Kidney epithelial cell (primary cell): ENCODE measurements around the gene CTNNBL1. TPM values are rescaled to one million over a fixed set of nuclear protein-coding genes. Genes with fewer than 3 reads are reported as not detected.

Experiments
- DNase-seq: peaks from one replicate; pipeline ENCODE4 v3.0.0-alpha.2; 2010; ENCODE audit warnings: low read depth
- H3K27me3 ChIP-seq: 2 replicates; pipeline ENCODE4 v1.6.0; 2011; ENCODE audit warnings: low read length; ENCODE audit not compliant: control insufficient read depth, insufficient read depth
- H3K36me3 ChIP-seq: 2 replicates; pipeline ENCODE4 v1.5.1; 2011; ENCODE audit warnings: low read length; ENCODE audit not compliant: control insufficient read depth, insufficient read depth
- H3K4me3 ChIP-seq: 2 replicates; pipeline ENCODE4 v1.5.1; 2011; ENCODE audit warnings: low read depth, mild to moderate bottlenecking, control low read depth, low read length
- total RNA-seq: library from RNA; depleted of rRNA; stranded (reverse); fragments of >200 nt; gene quantifications from 2 replicates; pipeline ENCODE4 v1.2.3, GENCODE V29; 2015
- TF ChIP-seq, protein P1 (sequence below): IDR thresholded peaks from 2 replicates; pipeline ENCODE4 v1.5.1; 2011; ENCODE audit warnings: mild to moderate bottlenecking, moderate library complexity, low read length, control low read depth, inconsistent platforms; ENCODE audit not compliant: insufficient read depth, poor library complexity, severe bottlenecking

The CTNNBL1 gene
- total RNA-seq, 1 donor from 2014 or later = 40.5 TPM

DNA sequence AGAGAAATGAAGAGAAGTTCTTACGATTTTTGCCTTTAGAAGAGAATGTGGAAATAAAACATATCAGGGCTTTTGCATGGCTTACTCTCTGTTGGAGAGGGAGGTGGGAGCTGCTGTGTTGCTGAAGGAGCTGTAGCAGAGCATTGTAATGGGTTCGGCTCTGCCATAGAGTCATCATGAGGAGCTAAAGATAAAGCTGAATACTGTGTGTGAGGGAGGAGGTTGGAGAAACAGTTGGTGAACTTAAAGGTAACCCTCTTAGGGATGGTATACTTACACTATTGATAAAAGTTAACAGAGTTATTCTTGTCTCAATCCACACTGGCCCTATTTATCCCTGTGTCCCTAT lies 34.8 kb downstream of the CTNNBL1 start:
- H3K4me3 ChIP-seq = no peak overlapping the region
- H3K27me3 ChIP-seq = no peaks in the 10 kb centered on the region
- H3K36me3 ChIP-seq = no peaks in the 10 kb centered on the region
- TF ChIP-seq, protein P1, sequence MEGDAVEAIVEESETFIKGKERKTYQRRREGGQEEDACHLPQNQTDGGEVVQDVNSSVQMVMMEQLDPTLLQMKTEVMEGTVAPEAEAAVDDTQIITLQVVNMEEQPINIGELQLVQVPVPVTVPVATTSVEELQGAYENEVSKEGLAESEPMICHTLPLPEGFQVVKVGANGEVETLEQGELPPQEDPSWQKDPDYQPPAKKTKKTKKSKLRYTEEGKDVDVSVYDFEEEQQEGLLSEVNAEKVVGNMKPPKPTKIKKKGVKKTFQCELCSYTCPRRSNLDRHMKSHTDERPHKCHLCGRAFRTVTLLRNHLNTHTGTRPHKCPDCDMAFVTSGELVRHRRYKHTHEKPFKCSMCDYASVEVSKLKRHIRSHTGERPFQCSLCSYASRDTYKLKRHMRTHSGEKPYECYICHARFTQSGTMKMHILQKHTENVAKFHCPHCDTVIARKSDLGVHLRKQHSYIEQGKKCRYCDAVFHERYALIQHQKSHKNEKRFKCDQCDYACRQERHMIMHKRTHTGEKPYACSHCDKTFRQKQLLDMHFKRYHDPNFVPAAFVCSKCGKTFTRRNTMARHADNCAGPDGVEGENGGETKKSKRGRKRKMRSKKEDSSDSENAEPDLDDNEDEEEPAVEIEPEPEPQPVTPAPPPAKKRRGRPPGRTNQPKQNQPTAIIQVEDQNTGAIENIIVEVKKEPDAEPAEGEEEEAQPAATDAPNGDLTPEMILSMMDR = no peak
- DNase-seq = no peak

GRCh38 chr20:37729452-37729851 lies 35.6 kb downstream of the CTNNBL1 start:
- no peak for DNase-seq
- TF ChIP-seq, protein P1 = no peak
- Histone ChIP-seq H3K4me3 (no peak overlapping the region), H3K36me3 (no peaks in the 10 kb centered on the region), H3K27me3 (no peaks in the 10 kb centered on the region)

DNA sequence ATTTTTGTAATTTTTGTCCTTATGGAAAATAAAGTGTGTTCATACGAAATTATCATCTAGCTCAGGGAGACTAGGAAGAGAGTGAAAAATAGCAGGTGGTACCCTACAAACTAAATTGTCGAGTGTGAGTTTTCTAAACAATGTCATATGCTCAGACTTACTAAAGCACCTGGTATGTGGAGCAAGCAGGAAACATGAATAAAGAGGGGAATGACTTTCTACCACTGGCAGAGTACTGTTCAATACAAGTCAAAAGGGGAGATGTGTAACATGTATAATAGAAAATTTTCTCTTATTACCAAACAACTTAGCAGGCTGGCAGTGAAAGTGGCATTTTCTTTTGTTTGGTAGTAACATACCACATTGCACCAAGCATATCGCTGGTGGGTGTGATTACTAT lies 36.1 kb downstream of the CTNNBL1 start:
- no peak for DNase-seq
- TF ChIP-seq, protein P1 = no peak
- Histone ChIP-seq H3K36me3 (no peaks in the 10 kb centered on the region), H3K4me3 (no peak overlapping the region), H3K27me3 (no peaks in the 10 kb centered on the region)

DNA sequence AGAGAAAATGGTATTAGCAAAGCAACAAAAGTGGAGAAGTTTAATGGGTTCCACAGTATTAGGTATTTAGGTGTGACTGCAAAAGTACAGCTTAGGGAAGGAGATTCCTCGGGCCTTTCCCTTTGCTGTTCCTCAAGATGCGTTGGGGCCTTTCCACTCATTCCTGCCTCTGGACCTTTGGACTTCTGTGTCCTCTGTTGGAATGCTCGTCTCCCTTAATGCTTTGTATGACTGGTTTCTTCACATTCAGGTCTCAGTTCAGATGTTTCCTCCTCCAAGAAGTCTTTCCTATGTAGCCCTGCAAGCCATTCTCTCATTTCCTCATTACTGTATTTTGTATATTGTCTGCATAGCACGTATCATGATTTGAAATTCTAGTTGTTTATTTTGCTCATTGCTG lies 39.6 kb downstream of the CTNNBL1 start:
- Histone ChIP-seq H3K4me3 (no peak overlapping the region), H3K36me3 (no peaks in the 10 kb centered on the region), H3K27me3 (no peaks in the 10 kb centered on the region)
- TF ChIP-seq, protein P1 = no peak
- no peak for DNase-seq

- Histone ChIP-seq H3K4me3 (no peak overlapping the region), H3K36me3 (no peaks in the 10 kb centered on the region), H3K27me3 (no peaks in the 10 kb centered on the region)
- TF ChIP-seq, protein P1 = no peak
- DNase-seq = no peak
Measured at GRCh38 chr20:37734228-37734985, 40.6 kb downstream of the CTNNBL1 start.

DNA sequence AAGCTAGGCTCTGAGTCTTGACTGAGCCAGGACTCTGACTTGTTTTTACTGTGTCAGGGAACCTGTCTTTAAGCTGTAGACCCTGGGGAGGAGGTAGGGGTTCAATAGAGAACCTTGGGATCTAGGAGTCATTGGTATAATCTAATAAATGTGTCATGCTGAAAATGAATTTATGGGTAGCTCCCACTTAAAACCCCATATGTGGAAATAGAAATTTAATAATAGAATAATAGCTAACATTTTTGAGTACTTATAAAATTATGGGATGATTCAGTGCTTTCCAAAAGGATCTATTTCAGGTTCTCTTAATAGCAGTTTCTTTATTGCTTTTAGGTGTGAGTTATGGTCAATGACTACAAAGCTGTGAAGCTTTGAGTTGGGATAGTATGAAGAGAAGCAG lies 41.7 kb downstream of the CTNNBL1 start:
- H3K36me3 ChIP-seq = no peaks in the 10 kb centered on the region
- TF ChIP-seq, protein P1 = no peak

More for the DNA sequence above, 41.7 kb downstream of the CTNNBL1 start:
- no peaks in the 10 kb centered on the region for H3K27me3 ChIP-seq
- H3K4me3 ChIP-seq = no peak overlapping the region
- DNase-seq = no peak
